ENCODE measurements around the gene GATAD2A. TPM values are rescaled to one million over a fixed set of nuclear protein-coding genes. Genes with fewer than 3 reads are reported as not detected.

The GATAD2A gene
- total RNA-seq, 1 experiment from 2014 or later, result 38.4 TPM

DNA sequence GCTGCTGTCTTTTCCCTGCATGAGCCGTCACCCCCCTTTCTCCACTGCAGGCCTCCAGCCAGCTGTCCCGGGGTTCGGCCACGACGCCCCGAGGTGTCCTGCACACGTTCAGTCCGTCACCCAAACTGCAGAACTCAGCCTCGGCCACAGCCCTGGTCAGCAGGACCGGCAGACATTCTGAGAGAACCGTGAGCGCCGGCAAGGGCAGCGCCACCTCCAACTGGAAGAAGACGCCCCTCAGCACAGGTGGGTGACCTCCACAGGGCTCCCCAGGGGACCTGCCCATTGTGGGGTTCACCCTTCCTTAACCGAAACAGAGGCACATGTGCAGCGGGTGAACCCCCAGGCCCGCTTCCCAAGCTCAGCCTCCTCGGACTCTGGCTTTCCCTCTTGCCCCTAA is 96.8 kb downstream of the GATAD2A start:
- Histone ChIP-seq H3K9me3 (ENCODE audit: low read length) (no peaks in the 10 kb centered on the region), H2AFZ (ENCODE audit: low read length) (no peak overlapping the region)

GRCh38 chr19:19502808-19503602 is 97.5 kb downstream of the GATAD2A start:
- Histone ChIP-seq H3K4me1 (ENCODE audit: low read length) (no peaks in the 10 kb centered on the region), H3K9ac (ENCODE audit: low read length) (no peak overlapping the region), H3K79me2 (ENCODE audit: low read length) (no peaks in the 10 kb centered on the region), H3K27me3 (ENCODE audit: low read length) (no peaks in the 10 kb centered on the region), H3K4me2 (ENCODE audit: low read depth, low read length, poor library complexity, severe bottlenecking) (no peak overlapping the region), H3K9me3 (ENCODE audit: low read length) (no peaks in the 10 kb centered on the region), H2AFZ (ENCODE audit: low read length) (no peak overlapping the region), H3K4me3 (ENCODE audit: low read length) (no peak overlapping the region), H3K27ac (ENCODE audit: low read length) (no peak overlapping the region), H3K9me2 (replicated peaks; ENCODE audit: insufficient read depth, low read length) (no peaks in the 10 kb centered on the region), H4K20me1 (ENCODE audit: insufficient read depth, low read depth, low read length) (no peaks in the 10 kb centered on the region), H3K36me3 (ENCODE audit: insufficient read depth, low read length) (0 out of 2 replicates have a peak, but pooled peaks cover 10% of the 10 kb centered on the region)
- DNase-seq, result no peak

More for the DNA sequence above, 96.8 kb downstream of the GATAD2A start:
- Histone ChIP-seq H3K9me2 (replicated peaks; ENCODE audit: insufficient read depth, low read length) (no peaks in the 10 kb centered on the region), H3K9ac (ENCODE audit: low read length) (no peak overlapping the region), H3K27ac (ENCODE audit: low read length) (no peak overlapping the region), H3K4me1 (ENCODE audit: low read length) (no peaks in the 10 kb centered on the region), H3K4me2 (ENCODE audit: low read depth, low read length, poor library complexity, severe bottlenecking) (no peak overlapping the region), H4K20me1 (ENCODE audit: insufficient read depth, low read depth, low read length) (no peaks in the 10 kb centered on the region), H3K27me3 (ENCODE audit: low read length) (no peaks in the 10 kb centered on the region), H3K79me2 (ENCODE audit: low read length) (no peaks in the 10 kb centered on the region), H3K36me3 (ENCODE audit: insufficient read depth, low read length) (0 out of 2 replicates have a peak, but pooled peaks cover 10% of the 10 kb centered on the region), H3K4me3 (ENCODE audit: low read length) (no peak overlapping the region)
- no peak for DNase-seq

DNA sequence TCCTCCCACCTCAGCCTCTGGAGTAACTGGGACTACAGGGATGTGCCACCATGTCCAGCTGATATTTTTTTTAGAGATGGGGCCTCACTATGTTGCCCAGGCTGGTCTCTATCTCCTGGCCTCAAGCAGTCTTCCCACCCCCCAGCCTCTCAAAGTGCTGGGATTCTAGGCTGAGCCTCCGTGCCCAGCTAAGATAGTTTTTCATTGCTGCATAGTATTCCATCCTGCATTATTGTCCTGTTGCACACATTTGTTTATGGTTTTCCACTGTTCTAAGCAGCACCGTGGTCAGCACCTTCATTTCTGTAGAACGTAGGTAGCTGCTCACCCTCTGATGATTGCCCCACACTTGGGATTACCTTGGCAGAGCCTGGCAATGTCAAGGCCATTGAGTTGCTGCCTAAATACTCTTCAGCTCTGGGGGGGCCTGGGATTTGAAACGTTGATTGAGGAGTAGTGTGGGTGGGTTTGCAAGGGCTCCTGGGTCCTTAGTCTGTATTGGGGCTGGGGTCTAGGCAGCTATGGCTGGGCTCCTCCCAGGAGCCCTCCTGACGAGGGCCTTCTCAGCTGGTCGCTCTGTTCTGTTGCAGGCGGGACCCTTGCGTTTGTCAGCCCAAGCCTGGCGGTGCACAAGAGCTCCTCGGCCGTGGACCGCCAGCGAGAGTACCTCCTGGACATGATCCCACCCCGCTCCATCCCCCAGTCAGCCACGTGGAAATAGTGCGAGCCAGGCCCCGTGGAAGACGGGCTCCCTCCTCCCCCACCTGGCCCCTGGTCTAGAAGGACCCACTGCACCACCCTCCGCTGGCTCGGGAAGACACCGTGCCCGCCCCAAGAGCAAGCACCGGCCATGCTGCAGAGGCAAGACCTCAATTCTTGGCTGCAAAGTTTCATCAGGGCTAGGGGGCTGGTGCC is 99.5 kb downstream of the GATAD2A start:
- no peaks in the 10 kb centered on the region for H3K4me1 ChIP-seq (ENCODE audit: low read length)
- DNase-seq, result no peak
- no peak overlapping the region for H3K4me2 ChIP-seq (ENCODE audit: low read depth, low read length, poor library complexity, severe bottlenecking)
- H3K27ac ChIP-seq (ENCODE audit: low read length), result no peak overlapping the region
- H3K9me3 ChIP-seq (ENCODE audit: low read length), result no peaks in the 10 kb centered on the region
- no peak overlapping the region for H3K9ac ChIP-seq (ENCODE audit: low read length)
- H3K9me2 ChIP-seq (replicated peaks; ENCODE audit: insufficient read depth, low read length), result no peaks in the 10 kb centered on the region
- H3K27me3 ChIP-seq (ENCODE audit: low read length), result no peaks in the 10 kb centered on the region
- no peak overlapping the region for H3K4me3 ChIP-seq (ENCODE audit: low read length)
- no peaks in the 10 kb centered on the region for H3K79me2 ChIP-seq (ENCODE audit: low read length)
- H4K20me1 ChIP-seq (ENCODE audit: insufficient read depth, low read depth, low read length), result no peaks in the 10 kb centered on the region
- H3K36me3 ChIP-seq (ENCODE audit: insufficient read depth, low read length), result 0 out of 2 replicates have a peak, but pooled peaks cover 10% of the 10 kb centered on the region
- H2AFZ ChIP-seq (ENCODE audit: low read length), result no peak overlapping the region

GRCh38 chr19:19505669-19506326 is 100.3 kb downstream of the GATAD2A start:
- Histone ChIP-seq H2AFZ (ENCODE audit: low read length) (no peak overlapping the region), H3K4me2 (ENCODE audit: low read depth, low read length, poor library complexity, severe bottlenecking) (no peak overlapping the region), H3K27me3 (ENCODE audit: low read length) (no peaks in the 10 kb centered on the region), H4K20me1 (ENCODE audit: insufficient read depth, low read depth, low read length) (no peaks in the 10 kb centered on the region), H3K79me2 (ENCODE audit: low read length) (no peaks in the 10 kb centered on the region), H3K4me3 (ENCODE audit: low read length) (no peak overlapping the region), H3K9me2 (replicated peaks; ENCODE audit: insufficient read depth, low read length) (no peaks in the 10 kb centered on the region), H3K27ac (ENCODE audit: low read length) (no peak overlapping the region), H3K9ac (ENCODE audit: low read length) (no peak overlapping the region), H3K4me1 (ENCODE audit: low read length) (no peaks in the 10 kb centered on the region), H3K36me3 (ENCODE audit: insufficient read depth, low read length) (0 out of 2 replicates have a peak, but pooled peaks cover 10% of the 10 kb centered on the region), H3K9me3 (ENCODE audit: low read length) (no peaks in the 10 kb centered on the region)
- DNase-seq, result no peak

DNA sequence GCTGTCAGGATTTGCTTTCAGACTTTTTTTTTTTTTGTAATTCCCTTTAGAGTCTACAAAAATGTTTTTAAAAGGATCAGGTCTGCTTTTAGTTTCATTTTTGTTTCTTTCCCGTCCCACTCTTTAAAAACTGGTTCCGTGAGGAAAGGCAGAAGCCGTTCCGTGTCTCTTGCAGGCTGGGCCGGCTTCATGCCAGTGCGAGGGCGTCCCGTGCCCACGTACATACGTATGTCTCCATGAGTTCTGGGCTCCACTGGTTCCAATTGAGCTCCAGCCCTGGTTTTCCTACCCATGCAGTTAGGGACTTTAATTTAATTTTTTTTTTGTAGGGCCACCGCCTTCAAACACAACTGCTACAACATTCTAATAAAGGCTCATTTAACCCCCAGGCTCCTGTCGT is 101.1 kb downstream of the GATAD2A start:
- Histone ChIP-seq H3K4me1 (ENCODE audit: low read length) (no peaks in the 10 kb centered on the region), H3K4me2 (ENCODE audit: low read depth, low read length, poor library complexity, severe bottlenecking) (no peak overlapping the region), H3K27me3 (ENCODE audit: low read length) (no peaks in the 10 kb centered on the region), H3K9me3 (ENCODE audit: low read length) (no peaks in the 10 kb centered on the region), H3K79me2 (ENCODE audit: low read length) (no peaks in the 10 kb centered on the region), H3K4me3 (ENCODE audit: low read length) (no peak overlapping the region), H3K36me3 (ENCODE audit: insufficient read depth, low read length) (0 out of 2 replicates have a peak, but pooled peaks cover 10% of the 10 kb centered on the region), H3K9me2 (replicated peaks; ENCODE audit: insufficient read depth, low read length) (no peaks in the 10 kb centered on the region), H3K27ac (ENCODE audit: low read length) (no peak overlapping the region), H2AFZ (ENCODE audit: low read length) (no peak overlapping the region), H4K20me1 (ENCODE audit: insufficient read depth, low read depth, low read length) (no peaks in the 10 kb centered on the region), H3K9ac (ENCODE audit: low read length) (no peak overlapping the region)
- DNase-seq, result no peak

DNA sequence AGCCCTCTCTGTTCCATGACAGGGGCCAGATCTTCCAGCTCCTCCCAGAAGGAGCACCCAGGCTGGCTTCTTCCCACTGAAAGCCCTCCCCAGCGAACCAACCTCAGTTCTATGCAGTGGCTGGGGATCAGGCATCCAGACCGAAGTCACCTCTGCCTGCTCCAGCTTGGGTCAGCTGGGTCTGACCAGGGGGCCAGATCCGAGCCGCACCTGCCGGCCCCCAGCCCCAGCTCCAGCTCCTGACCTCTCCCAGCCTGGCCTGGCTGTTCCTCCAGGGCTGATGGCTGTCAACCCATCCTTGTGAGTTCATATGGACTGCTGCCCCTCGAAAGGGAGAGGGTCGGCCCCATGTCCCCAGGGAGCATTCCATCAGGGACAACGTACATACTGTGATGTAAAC is 101.9 kb downstream of the GATAD2A start:
- Histone ChIP-seq H3K9me2 (replicated peaks; ENCODE audit: insufficient read depth, low read length) (no peaks in the 10 kb centered on the region), H3K4me1 (ENCODE audit: low read length) (no peaks in the 10 kb centered on the region), H4K20me1 (ENCODE audit: insufficient read depth, low read depth, low read length) (no peaks in the 10 kb centered on the region), H3K4me3 (ENCODE audit: low read length) (no peak overlapping the region), H3K9ac (ENCODE audit: low read length) (no peak overlapping the region), H3K79me2 (ENCODE audit: low read length) (no peaks in the 10 kb centered on the region), H3K4me2 (ENCODE audit: low read depth, low read length, poor library complexity, severe bottlenecking) (no peak overlapping the region), H3K36me3 (ENCODE audit: insufficient read depth, low read length) (0 out of 2 replicates have a peak, but pooled peaks cover 10% of the 10 kb centered on the region), H3K27me3 (ENCODE audit: low read length) (no peaks in the 10 kb centered on the region), H3K27ac (ENCODE audit: low read length) (no peak overlapping the region), H2AFZ (ENCODE audit: low read length) (no peak overlapping the region), H3K9me3 (ENCODE audit: low read length) (no peaks in the 10 kb centered on the region)
- DNase-seq, result no peak

DNA sequence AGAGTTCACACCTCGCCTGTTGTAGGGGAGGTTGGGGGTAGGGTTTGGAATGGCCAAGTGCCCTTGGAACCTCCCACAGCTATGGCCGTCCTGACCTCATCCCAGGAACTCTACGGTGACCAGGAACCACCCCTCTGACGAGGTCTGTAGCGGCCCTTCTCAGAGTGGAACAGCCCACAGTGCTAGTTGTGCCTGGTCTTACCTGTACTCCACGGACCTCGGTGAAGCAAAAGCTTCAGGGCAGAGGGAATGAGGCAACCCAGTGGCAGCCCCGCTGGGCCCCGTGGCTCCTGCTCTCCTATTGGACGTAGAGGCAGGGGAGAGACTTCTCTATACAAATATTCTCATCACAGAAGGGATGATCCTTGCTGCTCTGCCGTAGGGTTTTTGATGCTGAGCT is 102.7 kb downstream of the GATAD2A start:
- no peaks in the 10 kb centered on the region for H3K9me2 ChIP-seq (replicated peaks; ENCODE audit: insufficient read depth, low read length)
- 0 out of 2 replicates have a peak, but pooled peaks cover 9% of the 10 kb centered on the region for H3K36me3 ChIP-seq (ENCODE audit: insufficient read depth, low read length)
- no peak overlapping the region for H3K9ac ChIP-seq (ENCODE audit: low read length)
- no peak overlapping the region for H3K27ac ChIP-seq (ENCODE audit: low read length)
- H2AFZ ChIP-seq (ENCODE audit: low read length), result no peak overlapping the region
- no peaks in the 10 kb centered on the region for H4K20me1 ChIP-seq (ENCODE audit: insufficient read depth, low read depth, low read length)
- no peaks in the 10 kb centered on the region for H3K9me3 ChIP-seq (ENCODE audit: low read length)
- H3K4me2 ChIP-seq (ENCODE audit: low read depth, low read length, poor library complexity, severe bottlenecking), result no peak overlapping the region
- H3K27me3 ChIP-seq (ENCODE audit: low read length), result no peaks in the 10 kb centered on the region
- no peak for DNase-seq
- no peaks in the 10 kb centered on the region for H3K4me1 ChIP-seq (ENCODE audit: low read length)
- no peak overlapping the region for H3K4me3 ChIP-seq (ENCODE audit: low read length)
- H3K79me2 ChIP-seq (ENCODE audit: low read length), result no peaks in the 10 kb centered on the region

GRCh38 chr19:19510432-19510831 is 105.0 kb downstream of the GATAD2A start:
- no peaks in the 10 kb centered on the region for H3K79me2 ChIP-seq (ENCODE audit: low read length)
- H2AFZ ChIP-seq (ENCODE audit: low read length), result no peak overlapping the region
- H3K4me2 ChIP-seq (ENCODE audit: low read depth, low read length, poor library complexity, severe bottlenecking), result no peak overlapping the region
- no peaks in the 10 kb centered on the region for H4K20me1 ChIP-seq (ENCODE audit: insufficient read depth, low read depth, low read length)
- peaks cover 5% of the 10 kb centered on the region for H3K4me1 ChIP-seq (ENCODE audit: low read length)
- no peaks in the 10 kb centered on the region for H3K27me3 ChIP-seq (ENCODE audit: low read length)
- no peak overlapping the region for H3K9ac ChIP-seq (ENCODE audit: low read length)
- H3K36me3 ChIP-seq (ENCODE audit: insufficient read depth, low read length), result no peaks in the 10 kb centered on the region
- H3K9me3 ChIP-seq (ENCODE audit: low read length), result no peaks in the 10 kb centered on the region
- H3K4me3 ChIP-seq (ENCODE audit: low read length), result no peak overlapping the region
- DNase-seq, result no peak
- no peak overlapping the region for H3K27ac ChIP-seq (ENCODE audit: low read length)
- H3K9me2 ChIP-seq (replicated peaks; ENCODE audit: insufficient read depth, low read length), result no peaks in the 10 kb centered on the region

Data from Karpas-422 (cell line).